ENCODE data around the gene TPRN. TPM values are rescaled to one million over a fixed set of nuclear protein-coding genes. Genes with fewer than 3 reads are reported as not detected.

The TPRN gene
- total RNA-seq, 4 donors from 2014 or later = 76.2 to 228 (median 117) TPM

- H3K27me3 ChIP-seq = peaks cover 38% of the 10 kb centered on the region
- DNase-seq = no peak
- no peak for TF ChIP-seq POLR2A (IDR thresholded peaks at IDR 0.05)
- no peak for TF ChIP-seq POLR2AphosphoS5 (IDR thresholded peaks at IDR 0.05)
- TF ChIP-seq CTCF (IDR thresholded peaks at IDR 0.05) = no peak
- no peak for TF ChIP-seq EP300 (IDR thresholded peaks at IDR 0.05; ENCODE audit: low read depth)
- no peaks in the 10 kb centered on the region for H3K9me3 ChIP-seq
- in situ Hi-C loops (cut with MboI; ENCODE audit: low pct_ligation_motif_present in 1 of 4, low pct_unique_long_range_greater_than_20kb in 1 of 4, low sequenced_read_pairs in 3 of 4) (no loop called here), intact Hi-C loops (cut with DNase I; ENCODE audit: low total_unique reads) (no loop called here)
- no peak overlapping the region for H3K27ac ChIP-seq
- H3K4me1 ChIP-seq = peaks cover 0 to 9% (median 6%) of the 10 kb centered on the region in 4 donors
- H3K4me3 ChIP-seq = no peak overlapping the region
- H3K36me3 ChIP-seq = no peaks in the 10 kb centered on the region
- 93% methylated on average over 7 of the region's 7 CpGs for WGBS, 2 donors (ENCODE audit: low coverage in 1 of 2)
Observed at GRCh38 chr9:137152844-137153405, 47.6 kb downstream of the TPRN start.

- in situ Hi-C loops (cut with MboI; ENCODE audit: low pct_ligation_motif_present in 1 of 4, low pct_unique_long_range_greater_than_20kb in 1 of 4, low sequenced_read_pairs in 3 of 4) = no loop called here
- Histone ChIP-seq H3K4me3 (no peak overlapping the region), H3K27ac (peak overlapping the region in 1 of 4 donors; percentile 36), H3K4me1 (no peaks in the 10 kb centered on the region), H3K36me3 (no peaks in the 10 kb centered on the region), H3K27me3 (peaks cover 31% of the 10 kb centered on the region), H3K9me3 (no peaks in the 10 kb centered on the region)
- 20 to 25% methylated on average over 2 to 34 of the region's 34 CpGs for WGBS, 2 donors (ENCODE audit: low coverage in 1 of 2)
- TF ChIP-seq CTCF (IDR thresholded peaks at IDR 0.05) (no peak), EP300 (IDR thresholded peaks at IDR 0.05; ENCODE audit: low read depth) (no peak), POLR2AphosphoS5 (IDR thresholded peaks at IDR 0.05) (no peak), POLR2A (IDR thresholded peaks at IDR 0.05) (no peak)
- intact Hi-C loops (cut with DNase I; ENCODE audit: low total_unique reads) = no loop called here
- peak; percentile 71 for DNase-seq
Observed at GRCh38 chr9:137150617-137151457, 49.7 kb downstream of the TPRN start.

- in situ Hi-C loops (cut with MboI; ENCODE audit: low pct_ligation_motif_present in 1 of 4, low pct_unique_long_range_greater_than_20kb in 1 of 4, low sequenced_read_pairs in 3 of 4) (no loop called here), intact Hi-C loops (cut with DNase I; ENCODE audit: low total_unique reads) (no loop called here)
- H3K36me3 ChIP-seq = no peaks in the 10 kb centered on the region
- DNase-seq = no peak
- H3K4me3 ChIP-seq = no peak overlapping the region
- no peak overlapping the region for H3K27ac ChIP-seq
- no peaks in the 10 kb centered on the region for H3K9me3 ChIP-seq
- TF ChIP-seq EP300 (IDR thresholded peaks at IDR 0.05; ENCODE audit: low read depth) (no peak), POLR2AphosphoS5 (IDR thresholded peaks at IDR 0.05) (no peak), CTCF (IDR thresholded peaks at IDR 0.05) (no peak), POLR2A (IDR thresholded peaks at IDR 0.05) (no peak)
- peaks cover 27% of the 10 kb centered on the region for H3K27me3 ChIP-seq
- H3K4me1 ChIP-seq = no peaks in the 10 kb centered on the region
- 51 to 64% methylated on average over 5 to 20 of the region's 20 CpGs for WGBS, 2 donors (ENCODE audit: low coverage in 1 of 2)
Observed at GRCh38 chr9:137149942-137150616, 50.5 kb downstream of the TPRN start.

DNA sequence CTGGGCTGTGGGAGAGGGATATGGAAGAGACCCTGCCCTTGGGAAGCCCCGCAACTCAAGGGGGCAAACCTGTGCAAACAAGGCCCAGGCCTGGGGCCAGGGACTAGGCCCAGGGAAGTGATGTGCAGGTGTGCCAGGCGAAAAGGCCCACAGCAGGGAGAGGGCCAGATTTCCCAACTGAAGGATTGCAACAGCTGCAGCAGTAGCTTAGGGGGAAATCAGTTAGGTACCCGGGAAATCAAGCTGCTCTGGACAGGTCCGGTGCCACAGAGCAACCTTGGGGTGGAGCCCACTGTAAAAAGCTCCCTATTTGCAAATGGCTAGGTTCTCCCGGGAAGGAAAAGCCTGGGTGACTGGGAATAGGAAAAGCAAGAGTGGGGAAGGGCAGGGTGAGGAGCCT, 51.2 kb downstream of the TPRN start:
- H3K4me3 ChIP-seq = no peak overlapping the region
- in situ Hi-C loops (cut with MboI; ENCODE audit: low pct_ligation_motif_present in 1 of 4, low pct_unique_long_range_greater_than_20kb in 1 of 4, low sequenced_read_pairs in 3 of 4) = no loop called here
- no peak for DNase-seq
- intact Hi-C loops (cut with DNase I; ENCODE audit: low total_unique reads) = no loop called here
- TF ChIP-seq EP300 (IDR thresholded peaks at IDR 0.05; ENCODE audit: low read depth) (no peak), POLR2AphosphoS5 (IDR thresholded peaks at IDR 0.05) (no peak), CTCF (IDR thresholded peaks at IDR 0.05) (no peak), POLR2A (IDR thresholded peaks at IDR 0.05) (no peak)
- H3K9me3 ChIP-seq = no peaks in the 10 kb centered on the region
- H3K4me1 ChIP-seq = no peaks in the 10 kb centered on the region
- peaks cover 28% of the 10 kb centered on the region for H3K27me3 ChIP-seq
- H3K27ac ChIP-seq = no peak overlapping the region
- WGBS, 2 donors (ENCODE audit: low coverage in 1 of 2) = 61 to 64% methylated on average over 4 to 5 of the region's 5 CpGs
- H3K36me3 ChIP-seq = no peaks in the 10 kb centered on the region

Data from transverse colon (tissue), 4 donors.